ENCODE measurements around the gene SINHCAF. TPM values are rescaled to one million over a fixed set of nuclear protein-coding genes. Genes with fewer than 3 reads are reported as not detected.
"Not testable (repeated sequence)": the region's sequence is repeated elsewhere in the genome, so short reads cannot be mapped to it uniquely, and the experiment has no call there.

SINHCAF gene
- total RNA-seq, 3 donors from 2014 or later = 176 to 209 (median 196) TPM

GRCh38 chr12:31248815-31249214, 77.1 kb downstream of the SINHCAF start:
- Mint-ChIP-seq H3K9me3 (no peaks in the 10 kb centered on the region), H3K27me3 (ENCODE audit: low read depth) (peaks cover 3% of the 10 kb centered on the region), H3K4me3 (no peak overlapping the region), H3K4me1 (ENCODE audit: low read depth) (no peaks in the 10 kb centered on the region), H3K36me3 (ENCODE audit: insufficient read depth) (no peaks in the 10 kb centered on the region)
- no peak for ATAC-seq
- no peak for DNase-seq

- no peaks in the 10 kb centered on the region for H3K36me3 Mint-ChIP-seq (ENCODE audit: insufficient read depth)
- DNase-seq = no peak
- H3K4me3 Mint-ChIP-seq = no peak overlapping the region
- H3K9me3 Mint-ChIP-seq = no peaks in the 10 kb centered on the region
- peaks cover 3% of the 10 kb centered on the region for H3K27me3 Mint-ChIP-seq (ENCODE audit: low read depth)
- ATAC-seq = no peak
- no peaks in the 10 kb centered on the region for H3K4me1 Mint-ChIP-seq (ENCODE audit: low read depth)
Measured at GRCh38 chr12:31248337-31248736, 77.6 kb downstream of the SINHCAF start.

GRCh38 chr12:31246470-31246850, 79.5 kb downstream of the SINHCAF start:
- DNase-seq (no peak), ATAC-seq (no peak)
- H3K4me1 Mint-ChIP-seq (ENCODE audit: low read depth) = no peaks in the 10 kb centered on the region
- no peaks in the 10 kb centered on the region for H3K9me3 Mint-ChIP-seq
- peaks cover 3% of the 10 kb centered on the region for H3K27me3 Mint-ChIP-seq (ENCODE audit: low read depth)
- no peak overlapping the region for H3K4me3 Mint-ChIP-seq
- H3K36me3 Mint-ChIP-seq (ENCODE audit: insufficient read depth) = no peaks in the 10 kb centered on the region

- Mint-ChIP-seq H3K9me3 (no peaks in the 10 kb centered on the region), H3K4me1 (ENCODE audit: low read depth) (no peaks in the 10 kb centered on the region), H3K27me3 (ENCODE audit: low read depth) (peaks cover 3% of the 10 kb centered on the region), H3K36me3 (ENCODE audit: insufficient read depth) (no peaks in the 10 kb centered on the region), H3K4me3 (no peak overlapping the region)
- ATAC-seq (no peak), DNase-seq (no peak)
Measured at GRCh38 chr12:31245822-31246469, 80.0 kb downstream of the SINHCAF start.

GRCh38 chr12:31242418-31242817, 83.5 kb downstream of the SINHCAF start:
- H3K36me3 Mint-ChIP-seq (ENCODE audit: insufficient read depth); H3K27me3 Mint-ChIP-seq (ENCODE audit: low read depth); ATAC-seq; H3K9me3 Mint-ChIP-seq; DNase-seq; H3K4me1 Mint-ChIP-seq (ENCODE audit: low read depth); H3K4me3 Mint-ChIP-seq: not testable (repeated sequence)

- Mint-ChIP-seq H3K4me3 (no peak overlapping the region), H3K27me3 (ENCODE audit: low read depth) (peaks cover 20% of the 10 kb centered on the region), H3K9me3 (no peaks in the 10 kb centered on the region), H3K36me3 (ENCODE audit: insufficient read depth) (no peaks in the 10 kb centered on the region), H3K4me1 (ENCODE audit: low read depth) (peaks cover 4% of the 10 kb centered on the region)
- ATAC-seq = peak; percentile 83 to 86
- peak; percentile 50 for DNase-seq
Measured at GRCh38 chr12:31238764-31239387, 87.1 kb downstream of the SINHCAF start.

GRCh38 chr12:31238333-31238732, 87.6 kb downstream of the SINHCAF start:
- not testable (repeated sequence) for H3K9me3 Mint-ChIP-seq; DNase-seq; H3K4me3 Mint-ChIP-seq; ATAC-seq; H3K4me1 Mint-ChIP-seq (ENCODE audit: low read depth); H3K36me3 Mint-ChIP-seq (ENCODE audit: insufficient read depth)
- peaks cover 20% of the 10 kb centered on the region for H3K27me3 Mint-ChIP-seq (ENCODE audit: low read depth)

- DNase-seq (no peak), ATAC-seq (no peak)
- Mint-ChIP-seq H3K9me3 (no peaks in the 10 kb centered on the region), H3K4me1 (ENCODE audit: low read depth) (peaks cover 4% of the 10 kb centered on the region), H3K36me3 (ENCODE audit: insufficient read depth) (no peaks in the 10 kb centered on the region), H3K4me3 (no peak overlapping the region), H3K27me3 (ENCODE audit: low read depth) (peaks cover 28% of the 10 kb centered on the region)
Measured at GRCh38 chr12:31236998-31237637, 88.8 kb downstream of the SINHCAF start.

GRCh38 chr12:31235868-31236395, 90.0 kb downstream of the SINHCAF start:
- Mint-ChIP-seq H3K9me3 (peaks cover 5% of the 10 kb centered on the region), H3K27me3 (ENCODE audit: low read depth) (peaks cover 29% of the 10 kb centered on the region), H3K36me3 (ENCODE audit: insufficient read depth) (no peaks in the 10 kb centered on the region), H3K4me3 (no peak overlapping the region), H3K4me1 (ENCODE audit: low read depth) (peaks cover 4% of the 10 kb centered on the region)
- DNase-seq (no peak), ATAC-seq (no peak)

- Mint-ChIP-seq H3K4me3 (no peak overlapping the region), H3K4me1 (ENCODE audit: low read depth) (peaks cover 4% of the 10 kb centered on the region), H3K27me3 (ENCODE audit: low read depth) (peaks cover 29% of the 10 kb centered on the region), H3K36me3 (ENCODE audit: insufficient read depth) (no peaks in the 10 kb centered on the region), H3K9me3 (peaks cover 5% of the 10 kb centered on the region)
- ATAC-seq = no peak
- DNase-seq = no peak
Measured at GRCh38 chr12:31234955-31235867, 90.7 kb downstream of the SINHCAF start.

GRCh38 chr12:31234053-31234840, 91.7 kb downstream of the SINHCAF start:
- peaks cover 5% of the 10 kb centered on the region for H3K9me3 Mint-ChIP-seq
- H3K4me1 Mint-ChIP-seq (ENCODE audit: low read depth) = peaks cover 4% of the 10 kb centered on the region
- H3K27me3 Mint-ChIP-seq (ENCODE audit: low read depth) = peaks cover 29% of the 10 kb centered on the region
- no peak for DNase-seq
- no peaks in the 10 kb centered on the region for H3K36me3 Mint-ChIP-seq (ENCODE audit: insufficient read depth)
- H3K4me3 Mint-ChIP-seq = no peak overlapping the region
- ATAC-seq = no peak

GRCh38 chr12:31233061-31233730, 92.8 kb downstream of the SINHCAF start:
- peaks cover 5% of the 10 kb centered on the region for H3K9me3 Mint-ChIP-seq
- H3K4me3 Mint-ChIP-seq = no peak overlapping the region
- ATAC-seq = no peak
- H3K27me3 Mint-ChIP-seq (ENCODE audit: low read depth) = peaks cover 29% of the 10 kb centered on the region
- no peak for DNase-seq
- peaks cover 3% of the 10 kb centered on the region for H3K4me1 Mint-ChIP-seq (ENCODE audit: low read depth)
- no peaks in the 10 kb centered on the region for H3K36me3 Mint-ChIP-seq (ENCODE audit: insufficient read depth)

- peaks cover 24% of the 10 kb centered on the region for H3K27me3 Mint-ChIP-seq (ENCODE audit: low read depth)
- ATAC-seq (no peak), DNase-seq (no peak)
Measured at GRCh38 chr12:31232361-31232965, 93.5 kb downstream of the SINHCAF start.

More at GRCh38 chr12:31232361-31232965, 93.5 kb downstream of the SINHCAF start:
- Mint-ChIP-seq H3K4me1 (ENCODE audit: low read depth) (peaks cover 2% of the 10 kb centered on the region), H3K4me3 (no peak overlapping the region), H3K36me3 (ENCODE audit: insufficient read depth) (no peaks in the 10 kb centered on the region), H3K9me3 (peaks cover 5% of the 10 kb centered on the region)

Data from activated T-cell treated with anti-CD3 and anti-CD28 coated beads, Interleukin-2, amount 50 U/mL, for 4 hours (primary cell).